Ovary (tissue), 9 donors: ENCODE results near the gene TIMP3. TPM values are rescaled to one million over a fixed set of nuclear protein-coding genes. Genes with fewer than 3 reads are reported as not detected.
"Not testable (repeated sequence)": the region's sequence is repeated elsewhere in the genome, so short reads cannot be mapped to it uniquely, and the experiment has no call there.

Experiments
- DNase-seq, 5 donors: peaks; one replicate each; pipeline ENCODE4 v3.0.0-alpha.2; 2019 to 2020
- H3K27ac ChIP-seq, 2 donors: fragments of 200-600 bp; one replicate each; pipeline versions ENCODE4 v1.5.1 to v1.8.0; 2019 to 2022
- H3K27me3 ChIP-seq: fragments of 200-600 bp; one replicate; pipeline ENCODE4 v1.8.0; 2022
- H3K36me3 ChIP-seq: fragments of 200-600 bp; sonication (generic); one replicate; pipeline ENCODE4 v1.5.1; 2019
- H3K4me1 ChIP-seq: one replicate; pipeline ENCODE4 v1.8.1; 2013; ENCODE audit warnings: mild to moderate bottlenecking, moderate library complexity; ENCODE audit not compliant: insufficient read depth
- H3K4me3 ChIP-seq: fragments of 200-600 bp; sonication (generic); one replicate; pipeline ENCODE4 v1.5.1; 2017
- H3K9me3 ChIP-seq, 2 donors: fragments of 200-600 bp in 1 of 2; sonication (generic) in 1 of 2; one replicate each; pipeline versions ENCODE4 v1.5.1 to v1.8.1; 2013 to 2019; ENCODE audit warnings: mild to moderate bottlenecking in 1 of 2, moderate library complexity in 1 of 2
- CTCF ChIP-seq, 3 donors: fragments of 450-650 bp in 2 of 3; fragments of 200-600 bp in 1 of 3; IDR thresholded peaks; one replicate each; pipeline versions ENCODE4 v1.5.1 to v1.8.0; 2016 to 2022; ENCODE audit warnings: antibody characterized with exemption in 3 of 3, mild to moderate bottlenecking in 1 of 3
- EP300 ChIP-seq: sonication (generic); formaldehyde crosslinking; IDR thresholded peaks from one replicate; pipeline ENCODE4 v1.6.1; 2017; ENCODE audit warnings: antibody characterized with exemption
- POLR2A ChIP-seq: fragments of 450-650 bp; IDR thresholded peaks from one replicate; pipeline ENCODE4 v1.6.1; 2017; ENCODE audit warnings: antibody characterized with exemption, mild to moderate bottlenecking, moderate library complexity
- WGBS, 3 donors: extraction: QIAGEN DNeasy Blood & Tissue Kit in 1 of 3; methylation state at CpG; one replicate each; pipeline versions ENCODE4 v1.1.5 to v1.1.7; 2013 to 2017; 5-methylcytosine and 5-hydroxymethylcytosine counted together
- intact Hi-C, 4 donors: fragments of 100-400 bp; cut with DNase I; formaldehyde crosslinking; loops; one replicate each; pipeline versions ENCODE4 v1.11.0 to v1.15.1; 2022 to 2023
- polyA plus RNA-seq, 2 donors: library from polyadenylated mRNA; stranded (reverse); fragments of 200-250 nt in 1 of 2; fragments of 350-450 nt in 1 of 2; fragmentation: Illumina TruSeq in 1 of 2; extraction: RNeasy Lipid Tissue Mini Kit (QIAGEN cat#74804) in 1 of 2; gene quantifications; one replicate each; pipeline ENCODE4 v1.2.3, GENCODE V29; 2013 to 2014
- total RNA-seq, 7 donors: library from RNA; depleted of rRNA in 2 of 7; stranded (reverse); fragments of >200 nt in 2 of 7; fragmentation: NEBNext Ultra II Directional in 3 of 7; extraction: Animal tissue kit (Norgen Biotek cat#: 25700) in 3 of 7; gene quantifications; one replicate each; pipeline versions ENCODE4 v1.1.0 to v1.2.4, GENCODE V29; 2016 to 2023
- donor health status: DM: no; HTN: no; CAD: no; lungs with moderate emphysema.
- donor health status: DM: no; HTN: no; CAD: no.
- donor health status: Bipolar disorder and iron deficiency.
- donor health status: DM: yes; HTN: yes; CAD: no.
- donor health status: DM: no; HTN: no; CAD: no.
- donor health status: DM: yes; HTN: yes; CAD: no.

Gene TIMP3
- total and polyA plus RNA-seq, 9 donors = 48.5 to 565 (median 121) TPM

GRCh38 chr22:32754413-32755041 is 47.0 kb upstream of the TIMP3 start:
- Histone ChIP-seq H3K9me3 (no peaks in the 10 kb centered on the region), H3K27ac (no peak overlapping the region), H3K27me3 (no peaks in the 10 kb centered on the region), H3K4me3 (no peak overlapping the region), H3K36me3 (no peaks in the 10 kb centered on the region), H3K4me1 (no peaks in the 10 kb centered on the region)
- TF ChIP-seq CTCF (IDR thresholded peaks at IDR 0.05) (no peak), EP300 (no peak), POLR2A (no peak)
- intact Hi-C loops = no loop called here
- DNase-seq = no peak
- WGBS, 3 donors = 65 to 89% (median 67%) methylated on average over 6 of the region's 6 CpGs

DNA sequence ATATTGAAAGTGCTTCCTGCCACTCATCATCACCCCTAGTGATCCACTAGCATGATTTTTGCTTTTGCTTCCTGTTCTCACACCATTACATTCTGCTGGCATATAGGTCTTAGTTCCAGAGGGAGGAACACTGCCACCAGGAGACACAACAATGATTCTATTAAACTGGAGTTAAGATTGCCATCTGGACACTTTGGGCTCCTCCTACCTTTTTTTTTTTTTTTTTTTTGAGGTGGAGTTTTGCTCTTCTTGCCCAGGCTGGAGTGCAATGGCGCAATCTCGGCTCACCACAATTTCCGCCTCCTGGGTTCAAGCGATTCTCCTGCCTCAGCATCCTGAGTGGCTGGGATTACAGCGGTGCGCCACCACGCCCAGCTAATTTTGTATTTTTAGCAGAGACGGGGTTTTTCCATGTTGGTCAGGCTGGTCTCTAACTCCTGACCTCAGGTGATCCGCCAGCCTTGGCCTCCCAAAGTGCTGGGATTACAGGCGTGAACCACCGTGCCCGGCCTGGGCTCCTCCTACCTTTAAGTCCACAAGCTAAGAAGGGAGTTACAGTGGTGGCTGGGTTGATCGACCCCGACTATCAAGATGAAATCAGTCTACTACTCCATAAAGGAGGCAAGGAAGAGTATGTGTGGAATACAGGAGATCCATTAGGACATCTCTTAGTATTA is 44.3 kb upstream of the TIMP3 start:
- intact Hi-C loops = not testable (repeated sequence)
- WGBS, 3 donors = 93 to 97% (median 94%) methylated on average over 14 of the region's 14 CpGs

GRCh38 chr22:32758866-32759385 is 42.6 kb upstream of the TIMP3 start:
- TF ChIP-seq CTCF (IDR thresholded peaks at IDR 0.05) (no peak), POLR2A (no peak), EP300 (no peak)
- H3K4me1 ChIP-seq = no peaks in the 10 kb centered on the region
- no peak overlapping the region for H3K27ac ChIP-seq
- intact Hi-C loops = no loop called here
- no peak for DNase-seq
- no peak overlapping the region for H3K4me3 ChIP-seq
- WGBS, 3 donors = 82 to 92% (median 90%) methylated on average over 3 of the region's 3 CpGs
- no peaks in the 10 kb centered on the region for H3K9me3 ChIP-seq
- no peaks in the 10 kb centered on the region for H3K27me3 ChIP-seq
- no peaks in the 10 kb centered on the region for H3K36me3 ChIP-seq

More for the DNA sequence above, 44.3 kb upstream of the TIMP3 start:
- not testable (repeated sequence) for DNase-seq, H3K9me3 ChIP-seq, H3K4me1 ChIP-seq, H3K4me3 ChIP-seq, H3K27me3 ChIP-seq, H3K27ac ChIP-seq, H3K36me3 ChIP-seq

- Histone ChIP-seq H3K4me1 (peaks cover 4% of the 10 kb centered on the region), H3K9me3 (no peaks in the 10 kb centered on the region), H3K36me3 (no peaks in the 10 kb centered on the region), H3K27ac (no peak overlapping the region), H3K27me3 (no peaks in the 10 kb centered on the region), H3K4me3 (no peak overlapping the region)
- 79 to 90% (median 81%) methylated on average over 6 of the region's 6 CpGs for WGBS, 3 donors
- intact Hi-C loops = no loop called here
- DNase-seq = no peak
- TF ChIP-seq CTCF (IDR thresholded peaks at IDR 0.05) (no peak), EP300 (no peak), POLR2A (no peak)
Measured at GRCh38 chr22:32760396-32760795, 41.1 kb upstream of the TIMP3 start.

DNA sequence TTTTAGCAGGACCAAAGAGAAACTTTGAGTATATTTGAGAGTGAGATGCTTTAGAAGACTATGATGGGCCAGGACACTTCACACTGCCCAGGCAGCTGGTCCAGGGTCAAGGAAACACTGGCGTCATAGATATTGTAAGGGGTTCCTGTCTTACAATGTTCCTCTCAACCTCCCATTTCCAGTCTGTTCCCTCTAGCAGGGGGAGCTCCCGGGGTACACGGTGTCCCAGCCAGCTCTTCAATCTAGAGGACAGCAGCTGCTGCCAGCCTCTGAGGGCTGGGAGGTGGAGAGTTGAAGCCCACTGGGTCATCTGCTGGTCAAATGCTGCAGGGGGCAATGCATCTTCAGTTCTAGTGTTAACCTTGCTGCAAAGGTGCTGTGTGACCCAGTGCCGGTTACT is 40.7 kb upstream of the TIMP3 start:
- no peak for TF ChIP-seq POLR2A
- TF ChIP-seq EP300 = peak; percentile 82
- 35 to 58% (median 41%) methylated on average over 4 of the region's 4 CpGs for WGBS, 3 donors
- intact Hi-C loops = no loop called here
- Histone ChIP-seq H3K36me3 (no peaks in the 10 kb centered on the region), H3K9me3 (no peaks in the 10 kb centered on the region), H3K4me1 (peaks cover 4% of the 10 kb centered on the region), H3K27me3 (no peaks in the 10 kb centered on the region), H3K27ac (no peak overlapping the region), H3K4me3 (no peak overlapping the region)
- no peak for DNase-seq
